ENCODE data around the gene OS9.

GRCh38 chr12:57720606-57721595 is 27.0 kb downstream of the OS9 start:
- TF ChIP-seq, protein P1, sequence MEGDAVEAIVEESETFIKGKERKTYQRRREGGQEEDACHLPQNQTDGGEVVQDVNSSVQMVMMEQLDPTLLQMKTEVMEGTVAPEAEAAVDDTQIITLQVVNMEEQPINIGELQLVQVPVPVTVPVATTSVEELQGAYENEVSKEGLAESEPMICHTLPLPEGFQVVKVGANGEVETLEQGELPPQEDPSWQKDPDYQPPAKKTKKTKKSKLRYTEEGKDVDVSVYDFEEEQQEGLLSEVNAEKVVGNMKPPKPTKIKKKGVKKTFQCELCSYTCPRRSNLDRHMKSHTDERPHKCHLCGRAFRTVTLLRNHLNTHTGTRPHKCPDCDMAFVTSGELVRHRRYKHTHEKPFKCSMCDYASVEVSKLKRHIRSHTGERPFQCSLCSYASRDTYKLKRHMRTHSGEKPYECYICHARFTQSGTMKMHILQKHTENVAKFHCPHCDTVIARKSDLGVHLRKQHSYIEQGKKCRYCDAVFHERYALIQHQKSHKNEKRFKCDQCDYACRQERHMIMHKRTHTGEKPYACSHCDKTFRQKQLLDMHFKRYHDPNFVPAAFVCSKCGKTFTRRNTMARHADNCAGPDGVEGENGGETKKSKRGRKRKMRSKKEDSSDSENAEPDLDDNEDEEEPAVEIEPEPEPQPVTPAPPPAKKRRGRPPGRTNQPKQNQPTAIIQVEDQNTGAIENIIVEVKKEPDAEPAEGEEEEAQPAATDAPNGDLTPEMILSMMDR (IDR thresholded peaks at IDR 0.05), result no peak
- TF ChIP-seq POLR2A (IDR thresholded peaks at IDR 0.05) (no peak), EP300 (IDR thresholded peaks at IDR 0.05) (no peak)
